K562 (cell line): ENCODE data around the gene CRKL. TPM values are rescaled to one million over a fixed set of nuclear protein-coding genes. Genes with fewer than 3 reads are reported as not detected.

Experiments
- BRCA1 ChIP-seq, 2 experiments: fragments of 450-650 bp in 1 of 2; sonication (generic) in 1 of 2; formaldehyde crosslinking in 1 of 2; IDR thresholded peaks; 2 replicates each; pipeline versions ENCODE4 v1.5.0 to v1.6.1; 2017 to 2020; ENCODE audit warnings: mild to moderate bottlenecking in 1 of 2, missing genetic modification reagents in 1 of 2
- ELF4 ChIP-seq: fragments of 450-650 bp; formaldehyde crosslinking; IDR thresholded peaks from 2 replicates; pipeline ENCODE4 v1.4.0; 2022; ENCODE audit warnings: missing genetic modification characterization
- FOXJ3 ChIP-seq: sonication (generic); formaldehyde crosslinking; IDR thresholded peaks from 2 replicates; pipeline ENCODE4 v1.4.0; 2020; ENCODE audit warnings: mild to moderate bottlenecking, missing genetic modification reagents
- HLTF ChIP-seq: fragments of 450-650 bp; IDR thresholded peaks from 2 replicates; pipeline ENCODE4 v1.6.1; 2016
- ILK ChIP-seq: fragments of 450-650 bp; IDR thresholded peaks from 2 replicates; pipeline ENCODE4 v1.6.1; 2016; ENCODE audit warnings: missing genetic modification characterization, low read depth, mild to moderate bottlenecking, missing compliant biosample characterization, moderate library complexity, borderline replicate concordance
- KLF13 ChIP-seq: fragments of 450-650 bp; IDR thresholded peaks from 2 replicates; pipeline ENCODE4 v1.6.1; 2016; ENCODE audit warnings: missing genetic modification characterization, low read depth, mild to moderate bottlenecking, missing compliant biosample characterization, moderate library complexity, borderline replicate concordance
- NR2C1 ChIP-seq, 2 experiments: fragments of 450-650 bp; IDR thresholded peaks; 2 replicates each; pipeline ENCODE4 v1.6.1; 2017; ENCODE audit warnings: mild to moderate bottlenecking in 2 of 2, antibody characterized with exemption in 1 of 2, inconsistent platforms in 1 of 2, missing compliant biosample characterization in 1 of 2, missing genetic modification characterization in 1 of 2
- PHF8 ChIP-seq: fragments of 200-600 bp; sonication (generic); IDR thresholded peaks from 2 replicates; pipeline ENCODE4 v1.6.1; 2012; ENCODE audit warnings: mixed run types, mild to moderate bottlenecking, inconsistent platforms, low read length, moderate library complexity, borderline replicate concordance
- SAP30 ChIP-seq: fragments of 200-600 bp; sonication (generic); IDR thresholded peaks from 2 replicates; pipeline ENCODE4 v1.6.1; 2012; ENCODE audit warnings: borderline replicate concordance, low read depth, mild to moderate bottlenecking, moderate library complexity, low read length, control low read depth, inconsistent platforms; ENCODE audit not compliant: insufficient read depth, poor library complexity, severe bottlenecking
- SIX5 ChIP-seq, 2 experiments: IDR thresholded peaks; 2 replicates each; pipeline ENCODE4 v1.6.1; 2011; ENCODE audit warnings: low read length in 2 of 2, borderline replicate concordance in 1 of 2, low read depth in 1 of 2, mild to moderate bottlenecking in 1 of 2, moderate library complexity in 1 of 2; ENCODE audit not compliant: insufficient read depth in 1 of 2
- SMARCA5 ChIP-seq: fragments of 450-650 bp; IDR thresholded peaks from 2 replicates; pipeline ENCODE4 v1.6.1; 2016
- SP1 ChIP-seq: sonication (generic); formaldehyde crosslinking; IDR thresholded peaks from 2 replicates; pipeline ENCODE4 v1.8.1; 2022; ENCODE audit warnings: mild to moderate bottlenecking, missing genetic modification reagents
- ZBTB1 ChIP-seq: sonication (generic); formaldehyde crosslinking; IDR thresholded peaks from 2 replicates; pipeline ENCODE4 v1.8.1; 2023; ENCODE audit warnings: missing genetic modification reagents, low read depth, mild to moderate bottlenecking, borderline replicate concordance
- ZFP1 ChIP-seq: fragments of 450-650 bp; formaldehyde crosslinking; IDR thresholded peaks from 2 replicates; pipeline ENCODE4 v1.4.0; 2020; ENCODE audit warnings: mild to moderate bottlenecking, mixed read lengths
- ZKSCAN3 ChIP-seq: fragments of 250-450 bp; sonication (Bioruptor Pico); IDR thresholded peaks from 2 replicates; pipeline ENCODE4 v1.4.0; 2020
- ZNF274 ChIP-seq: IDR thresholded peaks from 2 replicates; pipeline ENCODE4 v1.6.1; 2011; ENCODE audit warnings: low read depth, mild to moderate bottlenecking, low read length, moderate library complexity, borderline replicate concordance
- ZNF311 ChIP-seq: fragments of 250-450 bp; sonication (Bioruptor Pico); IDR thresholded peaks from 2 replicates; pipeline ENCODE4 v1.4.0; 2020; ENCODE audit warnings: mild to moderate bottlenecking, moderate library complexity
- ZNF696 ChIP-seq: fragments of 250-450 bp; sonication (Bioruptor Pico); conservative IDR thresholded peaks from 2 replicates; pipeline ENCODE4 v1.4.0; 2020; ENCODE audit warnings: mild to moderate bottlenecking, moderate library complexity
- ZNF717 ChIP-seq: fragments of 250-450 bp; sonication (Bioruptor Pico); IDR thresholded peaks from 2 replicates; pipeline ENCODE4 v1.5.0; 2021
- polyA plus RNA-seq, 8 experiments: library from polyadenylated mRNA; depleted of rRNA in 4 of 8; stranded (reverse) in 5 of 8; unstranded in 3 of 8; fragments of >200 nt; fragmentation: Nextera tagmentation in 2 of 8; fragmentation: Illumina TruSeq in 1 of 8; extraction: Ambion mirVana in 2 of 8; extraction: Trizol in 1 of 8; gene quantifications; 2 replicates each; pipeline versions ENCODE4 v1.2.1 to v1.2.3, GENCODE V29; 2011 to 2014; ENCODE audit warnings: inconsistent platforms in 1 of 8, missing spikeins in 1 of 8
- total RNA-seq, 7 experiments: library from RNA; depleted of rRNA in 6 of 7; stranded (reverse); fragments of >200 nt in 6 of 7; fragmentation: Illumina TruSeq in 2 of 7; extraction: Trizol in 2 of 7; gene quantifications; 2 replicates each; pipeline versions ENCODE4 v1.2.1 to v1.2.3, GENCODE V29; 2011 to 2021; ENCODE audit warnings: low replicate concordance in 1 of 7
- TF ChIP-seq, protein P1 (sequence below): fragments of 450-650 bp; IDR thresholded peaks from 2 replicates; pipeline ENCODE4 v1.6.1; 2017; ENCODE audit warnings: antibody characterized with exemption, mild to moderate bottlenecking
- TF ChIP-seq, protein P2 (sequence below): fragments of 450-650 bp; formaldehyde crosslinking; conservative IDR thresholded peaks from 2 replicates; pipeline ENCODE4 v1.4.0; 2022; ENCODE audit warnings: mild to moderate bottlenecking, missing genetic modification characterization
- TF ChIP-seq, protein P3 (sequence below): sonication (generic); formaldehyde crosslinking; IDR thresholded peaks from 2 replicates; pipeline ENCODE4 v1.8.1; 2023; ENCODE audit warnings: mild to moderate bottlenecking, missing genetic modification reagents, moderate library complexity

The CRKL gene
- total and polyA plus RNA-seq, 9 of the 15 experiments (the other 6 are each of a cell fraction or from before 2014, with no cell fraction given): 100 to 263 (median 124) TPM

DNA sequence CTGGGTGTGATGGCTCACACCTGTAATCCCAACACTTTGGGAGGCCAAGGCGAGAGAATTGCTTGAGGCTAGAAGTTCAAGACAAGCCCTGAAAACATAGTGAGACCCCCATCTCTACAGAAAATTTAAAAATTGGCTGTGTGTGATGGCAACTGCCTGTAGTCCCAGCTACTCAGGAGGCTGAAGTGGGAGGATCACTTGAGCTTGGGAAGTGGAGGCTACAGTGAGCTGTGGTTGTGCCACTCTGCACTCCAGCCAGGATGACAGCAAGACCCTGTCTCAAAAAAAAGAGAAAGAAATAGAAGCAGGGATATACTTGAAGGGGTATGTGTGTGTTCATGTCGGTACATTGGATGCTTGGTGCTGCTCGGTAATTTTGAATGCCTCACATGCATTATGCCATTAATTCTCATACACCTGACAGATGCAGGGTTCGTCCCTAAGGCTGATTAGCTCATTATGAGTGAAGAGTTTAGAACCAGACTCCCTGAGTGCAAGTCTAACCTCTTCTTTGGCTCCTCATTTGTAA lies 14.0 kb downstream of the CRKL start (continued):
- TF ChIP-seq, protein P1, sequence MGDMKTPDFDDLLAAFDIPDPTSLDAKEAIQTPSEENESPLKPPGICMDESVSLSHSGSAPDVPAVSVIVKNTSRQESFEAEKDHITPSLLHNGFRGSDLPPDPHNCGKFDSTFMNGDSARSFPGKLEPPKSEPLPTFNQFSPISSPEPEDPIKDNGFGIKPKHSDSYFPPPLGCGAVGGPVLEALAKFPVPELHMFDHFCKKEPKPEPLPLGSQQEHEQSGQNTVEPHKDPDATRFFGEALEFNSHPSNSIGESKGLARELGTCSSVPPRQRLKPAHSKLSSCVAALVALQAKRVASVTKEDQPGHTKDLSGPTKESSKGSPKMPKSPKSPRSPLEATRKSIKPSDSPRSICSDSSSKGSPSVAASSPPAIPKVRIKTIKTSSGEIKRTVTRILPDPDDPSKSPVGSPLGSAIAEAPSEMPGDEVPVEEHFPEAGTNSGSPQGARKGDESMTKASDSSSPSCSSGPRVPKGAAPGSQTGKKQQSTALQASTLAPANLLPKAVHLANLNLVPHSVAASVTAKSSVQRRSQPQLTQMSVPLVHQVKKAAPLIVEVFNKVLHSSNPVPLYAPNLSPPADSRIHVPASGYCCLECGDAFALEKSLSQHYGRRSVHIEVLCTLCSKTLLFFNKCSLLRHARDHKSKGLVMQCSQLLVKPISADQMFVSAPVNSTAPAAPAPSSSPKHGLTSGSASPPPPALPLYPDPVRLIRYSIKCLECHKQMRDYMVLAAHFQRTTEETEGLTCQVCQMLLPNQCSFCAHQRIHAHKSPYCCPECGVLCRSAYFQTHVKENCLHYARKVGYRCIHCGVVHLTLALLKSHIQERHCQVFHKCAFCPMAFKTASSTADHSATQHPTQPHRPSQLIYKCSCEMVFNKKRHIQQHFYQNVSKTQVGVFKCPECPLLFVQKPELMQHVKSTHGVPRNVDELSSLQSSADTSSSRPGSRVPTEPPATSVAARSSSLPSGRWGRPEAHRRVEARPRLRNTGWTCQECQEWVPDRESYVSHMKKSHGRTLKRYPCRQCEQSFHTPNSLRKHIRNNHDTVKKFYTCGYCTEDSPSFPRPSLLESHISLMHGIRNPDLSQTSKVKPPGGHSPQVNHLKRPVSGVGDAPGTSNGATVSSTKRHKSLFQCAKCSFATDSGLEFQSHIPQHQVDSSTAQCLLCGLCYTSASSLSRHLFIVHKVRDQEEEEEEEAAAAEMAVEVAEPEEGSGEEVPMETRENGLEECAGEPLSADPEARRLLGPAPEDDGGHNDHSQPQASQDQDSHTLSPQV: no peak
- no peak for TF ChIP-seq SAP30
- no peak for TF ChIP-seq ZNF311 (CRISPR knock-in tag)
- no peak for TF ChIP-seq ZNF274
- 0 out of 2 replicates have a peak, but pooled peaks have one; percentile 28 for TF ChIP-seq ZBTB1
- no peak for TF ChIP-seq ZKSCAN3 (CRISPR knock-in tag)
- no peak for TF ChIP-seq KLF13 (tag)
- no peak for TF ChIP-seq FOXJ3 (CRISPR knock-in tag)
- no peak for TF ChIP-seq ILK
- TF ChIP-seq PHF8: no peak
- TF ChIP-seq, protein P2, sequence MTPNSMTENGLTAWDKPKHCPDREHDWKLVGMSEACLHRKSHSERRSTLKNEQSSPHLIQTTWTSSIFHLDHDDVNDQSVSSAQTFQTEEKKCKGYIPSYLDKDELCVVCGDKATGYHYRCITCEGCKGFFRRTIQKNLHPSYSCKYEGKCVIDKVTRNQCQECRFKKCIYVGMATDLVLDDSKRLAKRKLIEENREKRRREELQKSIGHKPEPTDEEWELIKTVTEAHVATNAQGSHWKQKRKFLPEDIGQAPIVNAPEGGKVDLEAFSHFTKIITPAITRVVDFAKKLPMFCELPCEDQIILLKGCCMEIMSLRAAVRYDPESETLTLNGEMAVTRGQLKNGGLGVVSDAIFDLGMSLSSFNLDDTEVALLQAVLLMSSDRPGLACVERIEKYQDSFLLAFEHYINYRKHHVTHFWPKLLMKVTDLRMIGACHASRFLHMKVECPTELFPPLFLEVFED (CRISPR knock-in tag): 0 out of 2 replicates have a peak, but pooled peaks have one; percentile 5
- TF ChIP-seq NR2C1 (IDR thresholded peaks at IDR 0.05): no peak
- no peak for TF ChIP-seq NR2C1 (tag; IDR thresholded peaks at IDR 0.05)
- TF ChIP-seq SP1 (CRISPR knock-in tag): no peak
- TF ChIP-seq ZFP1 (CRISPR knock-in tag): no peak
- no peak for TF ChIP-seq ZNF696 (CRISPR knock-in tag)
- no peak for TF ChIP-seq BRCA1 (IDR thresholded peaks at IDR 0.05)
- peak; percentile 56; the same call in 1 of the 2 replicates for TF ChIP-seq BRCA1 (CRISPR knock-in tag; IDR thresholded peaks at IDR 0.05)
- peak; percentile 10; the same call in 1 of the 2 replicates for TF ChIP-seq ELF4 (CRISPR knock-in tag)
- TF ChIP-seq SIX5 (IDR thresholded peaks at IDR 0.05; ENCODE audit: borderline replicate concordance in 1 of 2, insufficient read depth in 1 of 2, low read depth in 1 of 2, low read length in 2 of 2): no peak
- TF ChIP-seq, protein P3, sequence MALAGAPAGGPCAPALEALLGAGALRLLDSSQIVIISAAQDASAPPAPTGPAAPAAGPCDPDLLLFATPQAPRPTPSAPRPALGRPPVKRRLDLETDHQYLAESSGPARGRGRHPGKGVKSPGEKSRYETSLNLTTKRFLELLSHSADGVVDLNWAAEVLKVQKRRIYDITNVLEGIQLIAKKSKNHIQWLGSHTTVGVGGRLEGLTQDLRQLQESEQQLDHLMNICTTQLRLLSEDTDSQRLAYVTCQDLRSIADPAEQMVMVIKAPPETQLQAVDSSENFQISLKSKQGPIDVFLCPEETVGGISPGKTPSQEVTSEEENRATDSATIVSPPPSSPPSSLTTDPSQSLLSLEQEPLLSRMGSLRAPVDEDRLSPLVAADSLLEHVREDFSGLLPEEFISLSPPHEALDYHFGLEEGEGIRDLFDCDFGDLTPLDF (CRISPR knock-in tag): no peak
- no peak for TF ChIP-seq ZNF717
- no peak for TF ChIP-seq HLTF
- TF ChIP-seq SMARCA5: no peak
